HepG2 (cell line): ENCODE measurements around the gene PDPK1. TPM values are rescaled to one million over a fixed set of nuclear protein-coding genes. Genes with fewer than 3 reads are reported as not detected.

Experiments
- ATAC-seq: fragments of 200-7000 bp; cut with Tn5 transposase; 3 replicates; pipeline ENCODE4 v1.9.1; 2020; ENCODE audit warnings: mild to moderate bottlenecking, moderate library complexity
- BruUV-seq: library from RNA; stranded (reverse); fragments of 400-500 nt; replicated peaks from 2 replicates; lab custom pipeline; 2021; lab: Mats Ljungman, UMichigan
- CTCF ChIA-PET: fragments of 300-600 bp; formaldehyde crosslinking; extraction: SDS; loops from one replicate; lab custom pipeline; 2021; ENCODE audit warnings: low total read pairs, inconsistent platforms, low intra/inter-chr PET ratio; lab: Yijun Ruan, JAX
- POLR2A ChIA-PET: fragments of 350-600 bp; sonication (Branson Sonifier 250); formaldehyde crosslinking; loops from one replicate; lab custom pipeline; 2020; ENCODE audit warnings: antibody characterized with exemption, inconsistent platforms; lab: Yijun Ruan, JAX
- DNase-seq: peaks from one replicate; pipeline ENCODE4 v3.0.0-alpha.2; 2015; ENCODE audit warnings: low spot score
- FAIRE-seq: peaks from 3 replicates; lab custom pipeline; 2011; peaks lifted over from hg19 to GRCh38; lab: Jason Lieb, UNC
- H2AFZ ChIP-seq: one replicate; pipeline ENCODE4 v1.6.1; 2011; ENCODE audit warnings: low read length, inconsistent platforms
- H3K27ac ChIP-seq: fragments of 300-600 bp; 3 replicates; pipeline ENCODE4 v1.8.0; 2011; ENCODE audit warnings: mixed run types, mild to moderate bottlenecking, mixed read lengths, low read length, inconsistent platforms; ENCODE audit not compliant: insufficient read depth; ENCODE audit errors: extremely low read length
- H3K27me3 ChIP-seq, 2 experiments: fragments of 200-600 bp in 1 of 2; 2 replicates in 1 of 2; 3 replicates in 1 of 2; pipeline versions ENCODE4 v1.6.0 to v1.8.0; 2011; ENCODE audit warnings: low read length in 2 of 2, mild to moderate bottlenecking in 2 of 2, moderate library complexity in 2 of 2, inconsistent platforms in 1 of 2; ENCODE audit not compliant: insufficient read depth in 2 of 2, control insufficient read depth in 1 of 2
- H3K36me3 ChIP-seq, 2 experiments: fragments of 200-600 bp in 1 of 2; replicated peaks in 1 of 2; 2 replicates in 1 of 2; 3 replicates in 1 of 2; pipeline versions ENCODE4 v1.5.1 to v1.8.0; 2011; ENCODE audit warnings: low read length in 2 of 2, inconsistent platforms in 1 of 2; ENCODE audit not compliant: insufficient read depth in 2 of 2, control insufficient read depth in 1 of 2
- H3K4me1 ChIP-seq: 2 replicates; pipeline ENCODE4 v1.5.1; 2012; ENCODE audit warnings: low read length, inconsistent platforms; ENCODE audit not compliant: insufficient read depth
- H3K4me2 ChIP-seq: 2 replicates; pipeline ENCODE4 v1.6.0; 2011; ENCODE audit warnings: low read depth, low read length, inconsistent platforms
- H3K4me3 ChIP-seq, 3 experiments: fragments of 200-600 bp in 1 of 3; sonication (generic), shearing (Covaris generic) in 1 of 3; replicated peaks in 1 of 3; 2 replicates each; pipeline ENCODE4 v1.5.1; 2011 to 2016; ENCODE audit warnings: low read length in 3 of 3, inconsistent platforms in 2 of 3, low read depth in 2 of 3, mild to moderate bottlenecking in 2 of 3, control low read depth in 1 of 3, mixed read lengths in 1 of 3; ENCODE audit not compliant: insufficient read depth in 1 of 3
- H3K79me2 ChIP-seq: one replicate; pipeline ENCODE4 v1.6.1; 2011; ENCODE audit warnings: low read length, inconsistent platforms; ENCODE audit not compliant: insufficient read depth
- H3K9ac ChIP-seq: 2 replicates; pipeline ENCODE4 v1.6.0; 2011; ENCODE audit warnings: mild to moderate bottlenecking, low read depth, low read length, inconsistent platforms; ENCODE audit not compliant: insufficient read depth
- H3K9me3 ChIP-seq: 2 replicates; pipeline ENCODE4 v1.5.1; 2012; ENCODE audit warnings: mild to moderate bottlenecking, low read length
- H4K20me1 ChIP-seq: 2 replicates; pipeline ENCODE4 v1.6.0; 2011; ENCODE audit warnings: inconsistent platforms, mild to moderate bottlenecking, low read length, moderate library complexity; ENCODE audit not compliant: insufficient read depth
- ETV5 ChIP-seq: IDR thresholded peaks from 2 replicates; pipeline ENCODE4 v1.6.1; 2018; ENCODE audit warnings: missing biosample characterization, missing genetic modification reagents, inconsistent platforms, borderline replicate concordance
- HIVEP1 ChIP-seq: sonication (generic); formaldehyde crosslinking; IDR thresholded peaks from 2 replicates; pipeline ENCODE4 v1.4.0; 2020; ENCODE audit warnings: mild to moderate bottlenecking, missing genetic modification reagents
- MTERF4 ChIP-seq: sonication (generic); formaldehyde crosslinking; IDR thresholded peaks from 2 replicates; pipeline ENCODE4 v1.8.0; 2023; ENCODE audit warnings: mild to moderate bottlenecking, missing genetic modification reagents
- PRMT3 ChIP-seq: sonication (generic); formaldehyde crosslinking; IDR thresholded peaks from 2 replicates; pipeline ENCODE4 v1.8.1; 2022; ENCODE audit warnings: low read depth, mild to moderate bottlenecking, moderate library complexity, missing genetic modification reagents, borderline replicate concordance
- RORA ChIP-seq: sonication (generic); formaldehyde crosslinking; IDR thresholded peaks from 2 replicates; pipeline ENCODE4 v1.5.0; 2020; ENCODE audit warnings: mild to moderate bottlenecking, missing genetic modification reagents, moderate library complexity
- RXRA ChIP-seq: sonication (generic); formaldehyde crosslinking; IDR thresholded peaks from 2 replicates; pipeline ENCODE4 v1.5.1; 2020; ENCODE audit warnings: missing genetic modification reagents
- SKI ChIP-seq: fragments of 450-650 bp; IDR thresholded peaks from one replicate; pipeline ENCODE4 v1.6.1; 2018; ENCODE audit warnings: mild to moderate bottlenecking; ENCODE audit not compliant: partially characterized antibody
- SP1 ChIP-seq, 2 experiments: fragments of 450-650 bp in 1 of 2; sonication (generic) in 1 of 2; formaldehyde crosslinking in 1 of 2; IDR thresholded peaks; 2 replicates each; pipeline versions ENCODE4 v1.4.0 to v1.6.1; 2016 to 2020; ENCODE audit warnings: missing genetic modification reagents in 1 of 2
- STAT5B ChIP-seq: sonication (generic); formaldehyde crosslinking; IDR thresholded peaks from 2 replicates; pipeline ENCODE4 v1.4.0; 2020; ENCODE audit warnings: missing genetic modification reagents
- ZEB1 ChIP-seq: IDR thresholded peaks from 2 replicates; pipeline ENCODE4 v1.6.1; 2012; ENCODE audit warnings: mild to moderate bottlenecking, low read depth, inconsistent platforms; ENCODE audit not compliant: insufficient replicate concordance
- ZNF274 ChIP-seq: sonication (generic); formaldehyde crosslinking; IDR thresholded peaks from 2 replicates; pipeline ENCODE4 v1.5.1; 2020; ENCODE audit warnings: mild to moderate bottlenecking, missing genetic modification reagents
- ZNF33A ChIP-seq: sonication (generic); formaldehyde crosslinking; IDR thresholded peaks from 2 replicates; pipeline ENCODE4 v1.5.1; 2020; ENCODE audit warnings: missing genetic modification reagents, mild to moderate bottlenecking, moderate library complexity, borderline replicate concordance
- ZNF432 ChIP-seq: sonication (generic); formaldehyde crosslinking; IDR thresholded peaks from 2 replicates; pipeline ENCODE4 v1.5.0; 2020; ENCODE audit warnings: missing genetic modification reagents, mild to moderate bottlenecking, borderline replicate concordance
- ZNF510 ChIP-seq: sonication (generic); formaldehyde crosslinking; IDR thresholded peaks from 2 replicates; pipeline ENCODE4 v1.4.0; 2020; ENCODE audit warnings: low read depth, mild to moderate bottlenecking, missing genetic modification reagents
- ZNF530 ChIP-seq: sonication (generic); formaldehyde crosslinking; IDR thresholded peaks from 2 replicates; pipeline ENCODE4 v1.5.0; 2020; ENCODE audit warnings: low read depth, mild to moderate bottlenecking, missing genetic modification reagents
- ZNF746 ChIP-seq: sonication (generic); formaldehyde crosslinking; IDR thresholded peaks from 2 replicates; pipeline ENCODE4 v1.8.0; 2022; ENCODE audit warnings: mild to moderate bottlenecking, missing genetic modification reagents
- ZNF780A ChIP-seq: sonication (generic); formaldehyde crosslinking; IDR thresholded peaks from 2 replicates; pipeline ENCODE4 v1.8.0; 2022; ENCODE audit warnings: mild to moderate bottlenecking, missing genetic modification reagents, moderate library complexity
- ZSCAN12 ChIP-seq: sonication (generic); formaldehyde crosslinking; IDR thresholded peaks from 2 replicates; pipeline ENCODE4 v1.9.0; 2021; ENCODE audit warnings: mild to moderate bottlenecking, missing genetic modification reagents
- WGBS: methylation state at CpG from one replicate; pipeline ENCODE4 v1.1.6; 2017; ENCODE audit warnings: low lambda C conversion rate; 5-methylcytosine and 5-hydroxymethylcytosine counted together
- in situ Hi-C: cut with HindIII; loops from 2 replicates; pipeline ENCODE4 v1.10.0; 2017; ENCODE audit warnings: low pct_unique_long_range_greater_than_20kb; ENCODE audit not compliant: extremely low pct_ligation_motif_present
- intact Hi-C: fragments of 100-400 bp; cut with micrococcal nuclease; formaldehyde crosslinking; loops from one replicate; pipeline ENCODE4 v1.10.0; 2022; ENCODE audit not compliant: unreplicated experiment
- polyA plus RNA-seq, 8 experiments: library from polyadenylated mRNA; depleted of rRNA in 3 of 8; stranded (reverse) in 7 of 8; unstranded in 1 of 8; fragments of >200 nt; fragmentation: Illumina TruSeq in 4 of 8; extraction: Trizol in 4 of 8; gene quantifications; 2 replicates each; pipeline versions ENCODE4 v1.2.1 to v1.2.3, GENCODE V29; 2011 to 2016; ENCODE audit warnings: low read depth in 4 of 8, missing spikeins in 1 of 8, mixed read lengths in 1 of 8; ENCODE audit not compliant: insufficient read depth in 1 of 8
- total RNA-seq, 5 experiments: library from RNA; depleted of rRNA; stranded (reverse); fragments of >200 nt; fragmentation: Illumina TruSeq; extraction: Trizol; gene quantifications; 2 replicates each; pipeline ENCODE4 v1.2.3, GENCODE V29; 2016; ENCODE audit warnings: low read depth in 1 of 5
- TF ChIP-seq, protein P1 (sequence below): IDR thresholded peaks from 2 replicates; pipeline ENCODE4 v1.6.1; 2016; ENCODE audit warnings: mild to moderate bottlenecking
- TF ChIP-seq, protein P2 (sequence below): sonication (generic); formaldehyde crosslinking; IDR thresholded peaks from 2 replicates; pipeline ENCODE4 v1.4.0; 2020; ENCODE audit warnings: missing genetic modification reagents, mild to moderate bottlenecking, borderline replicate concordance

The PDPK1 gene
- total and polyA plus RNA-seq, 2 of the 13 experiments (the other 11 are each of a cell fraction or from before 2014, with no cell fraction given) = 59.6 to 129 TPM

GRCh38 chr16:2493605-2494004 is 44.2 kb upstream of the PDPK1 start:
- WGBS = 96% methylated on average over 6 of the region's 6 CpGs
- intact Hi-C loops = no loop called here
- FAIRE-seq (no peak), ATAC-seq (no peak), DNase-seq (no peak)
- Histone ChIP-seq H3K9me3 (no peaks in the 10 kb centered on the region), H3K9ac (no peak overlapping the region), H3K4me1 (peaks cover 27% of the 10 kb centered on the region), H3K36me3 (peaks cover 10 to 24% of the 10 kb centered on the region in 2 experiments; a peak in 4 of 5 replicates), H3K4me3 (no peak overlapping the region), H4K20me1 (peaks cover 6% of the 10 kb centered on the region; the same call in 1 of the 2 replicates), H3K27me3 (no peaks in the 10 kb centered on the region), H3K79me2 (peaks cover 9% of the 10 kb centered on the region), H3K4me2 (no peak overlapping the region), H3K27ac (no peak overlapping the region), H2AFZ (no peak overlapping the region)
- TF ChIP-seq MTERF4 (CRISPR knock-in tag) (no peak), ZNF274 (CRISPR knock-in tag) (no peak), HIVEP1 (no peak), RORA (CRISPR knock-in tag) (no peak), STAT5B (CRISPR knock-in tag) (no peak), ZSCAN12 (CRISPR knock-in tag) (no peak), ZNF432 (CRISPR knock-in tag) (no peak), ZEB1 (no peak), ZNF746 (CRISPR knock-in tag) (no peak), ZNF530 (CRISPR knock-in tag) (no peak), ZNF33A (CRISPR knock-in tag) (no peak), SP1 (IDR thresholded peaks at IDR 0.05) (no peak), SP1 (CRISPR knock-in tag; IDR thresholded peaks at IDR 0.05) (no peak), ZNF510 (CRISPR knock-in tag) (no peak), SKI (no peak), PRMT3 (CRISPR knock-in tag) (no peak), ETV5 (no peak), RXRA (CRISPR knock-in tag) (no peak), ZNF780A (CRISPR knock-in tag) (no peak)
- TF ChIP-seq, protein P1, sequence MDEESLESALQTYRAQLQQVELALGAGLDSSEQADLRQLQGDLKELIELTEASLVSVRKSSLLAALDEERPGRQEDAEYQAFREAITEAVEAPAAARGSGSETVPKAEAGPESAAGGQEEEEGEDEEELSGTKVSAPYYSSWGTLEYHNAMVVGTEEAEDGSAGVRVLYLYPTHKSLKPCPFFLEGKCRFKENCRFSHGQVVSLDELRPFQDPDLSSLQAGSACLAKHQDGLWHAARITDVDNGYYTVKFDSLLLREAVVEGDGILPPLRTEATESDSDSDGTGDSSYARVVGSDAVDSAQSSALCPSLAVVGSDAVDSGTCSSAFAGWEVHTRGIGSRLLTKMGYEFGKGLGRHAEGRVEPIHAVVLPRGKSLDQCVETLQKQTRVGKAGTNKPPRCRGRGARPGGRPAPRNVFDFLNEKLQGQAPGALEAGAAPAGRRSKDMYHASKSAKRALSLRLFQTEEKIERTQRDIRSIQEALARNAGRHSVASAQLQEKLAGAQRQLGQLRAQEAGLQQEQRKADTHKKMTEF (CRISPR knock-in tag) = no peak
- TF ChIP-seq, protein P2, sequence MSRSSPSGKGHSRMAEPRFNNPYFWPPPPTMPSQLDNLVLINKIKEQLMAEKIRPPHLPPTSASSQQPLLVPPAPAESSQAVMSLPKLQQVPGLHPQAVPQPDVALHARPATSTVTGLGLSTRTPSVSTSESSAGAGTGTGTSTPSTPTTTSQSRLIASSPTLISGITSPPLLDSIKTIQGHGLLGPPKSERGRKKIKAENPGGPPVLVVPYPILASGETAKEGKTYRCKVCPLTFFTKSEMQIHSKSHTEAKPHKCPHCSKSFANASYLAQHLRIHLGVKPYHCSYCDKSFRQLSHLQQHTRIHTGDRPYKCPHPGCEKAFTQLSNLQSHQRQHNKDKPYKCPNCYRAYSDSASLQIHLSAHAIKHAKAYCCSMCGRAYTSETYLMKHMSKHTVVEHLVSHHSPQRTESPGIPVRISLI = no peak
- POLR2A ChIA-PET = no interaction called here
- CTCF ChIA-PET = no interaction called here
- no TSS peak for BruUV-seq
- in situ Hi-C loops = no loop called here
